ENCODE data around the gene YJEFN3. TPM values are rescaled to one million over a fixed set of nuclear protein-coding genes. Genes with fewer than 3 reads are reported as not detected.

The YJEFN3 gene
- total and polyA plus RNA-seq, 4 donors, result 0.19 to 0.88 (median 0.63) TPM

GRCh38 chr19:19561946-19562664 is 33.4 kb downstream of the YJEFN3 start (continued):
- no peak for TF ChIP-seq REST (IDR thresholded peaks at IDR 0.05)
- no peak for TF ChIP-seq JUND (IDR thresholded peaks at IDR 0.05)

GRCh38 chr19:19562665-19563347 is 34.1 kb downstream of the YJEFN3 start:
- no peak for TF ChIP-seq EGR1 (IDR thresholded peaks at IDR 0.05; ENCODE audit: low read depth in 2 of 2)
- no peak for TF ChIP-seq GABPA (IDR thresholded peaks at IDR 0.05 in 1 of 2, conservative IDR thresholded peaks at IDR 0.05 in 1 of 2)
- TF ChIP-seq FOXA2 (IDR thresholded peaks at IDR 0.05), result no peak
- TF ChIP-seq FOXA1 (IDR thresholded peaks at IDR 0.05), result no peak
- TF ChIP-seq NR2F2 (IDR thresholded peaks at IDR 0.05), result no peak
- TF ChIP-seq REST (IDR thresholded peaks at IDR 0.05), result no peak
- TF ChIP-seq RAD21 (IDR thresholded peaks at IDR 0.05), result no peak
- no peak for TF ChIP-seq ZBTB33 (IDR thresholded peaks at IDR 0.05)
- TF ChIP-seq TAF1 (conservative IDR thresholded peaks at IDR 0.05), result no peak
- TF ChIP-seq RXRA (IDR thresholded peaks at IDR 0.05), result no peak
- TF ChIP-seq HNF4A (conservative IDR thresholded peaks at IDR 0.05), result no peak
- TF ChIP-seq HNF4G (IDR thresholded peaks at IDR 0.05), result no peak
- no peaks in the 10 kb centered on the region for H3K4me1 ChIP-seq (ENCODE audit: control insufficient read depth in 4 of 4, insufficient read depth in 4 of 4, low read length in 3 of 4)
- H3K9me3 ChIP-seq (ENCODE audit: control insufficient read depth in 4 of 4, low read length in 3 of 4), result no peaks in the 10 kb centered on the region
- no peak overlapping the region for H3K4me3 ChIP-seq (ENCODE audit: low read depth in 1 of 3, low read length in 3 of 3)
- H3K27me3 ChIP-seq (ENCODE audit: control insufficient read depth in 4 of 4, insufficient read depth in 4 of 4, low read length in 3 of 4), result no peaks in the 10 kb centered on the region
- WGBS, result 74% methylated on average over 17 of the region's 17 CpGs
- H3K36me3 ChIP-seq (ENCODE audit: control insufficient read depth in 4 of 4, insufficient read depth in 3 of 4, low read depth in 1 of 4, low read length in 3 of 4), result no peaks in the 10 kb centered on the region
- no peak overlapping the region for H3K9ac ChIP-seq (ENCODE audit: low read depth in 1 of 2, low read length in 2 of 2)
- no peak for DNase-seq (ENCODE audit: low spot score)
- H3K27ac ChIP-seq (ENCODE audit: low read depth in 1 of 2, low read length in 2 of 2), result no peak overlapping the region
